ENCODE results near the gene CACNB4.
"Not testable (repeated sequence)": the region's sequence is repeated elsewhere in the genome, so short reads cannot be mapped to it uniquely, and the experiment has no call there.

Gene CACNB4

GRCh38 chr2:151933266-151933804, 165.5 kb downstream of the CACNB4 start:
- no peak for DNase-seq

- no peak for DNase-seq
Measured at GRCh38 chr2:151931756-151932155, 167.1 kb downstream of the CACNB4 start.

GRCh38 chr2:151931030-151931611, 167.7 kb downstream of the CACNB4 start:
- DNase-seq, result no peak

- DNase-seq, result no peak
Measured at GRCh38 chr2:151930042-151930441, 168.8 kb downstream of the CACNB4 start.

GRCh38 chr2:151928380-151928779, 170.5 kb downstream of the CACNB4 start:
- no peak for DNase-seq

GRCh38 chr2:151927501-151928221, 171.2 kb downstream of the CACNB4 start:
- DNase-seq, result no peak

GRCh38 chr2:151922845-151923666, 175.8 kb downstream of the CACNB4 start:
- DNase-seq, result no peak

GRCh38 chr2:151919786-151920185, 179.1 kb downstream of the CACNB4 start:
- DNase-seq, result no peak

- no peak for DNase-seq
Measured at GRCh38 chr2:151918308-151918707, 180.5 kb downstream of the CACNB4 start.

GRCh38 chr2:151916632-151917031, 182.2 kb downstream of the CACNB4 start:
- no peak for DNase-seq

- not testable (repeated sequence) for DNase-seq
Measured at GRCh38 chr2:151915629-151916025, 183.2 kb downstream of the CACNB4 start.

GRCh38 chr2:151914989-151915628, 183.7 kb downstream of the CACNB4 start:
- no peak for DNase-seq

- DNase-seq, result no peak
Measured at GRCh38 chr2:151908204-151908882, 190.5 kb downstream of the CACNB4 start.

GRCh38 chr2:151907286-151908203, 191.3 kb downstream of the CACNB4 start:
- DNase-seq, result no peak

- no peak for DNase-seq
Measured at GRCh38 chr2:151906633-151906998, 192.2 kb downstream of the CACNB4 start.

GRCh38 chr2:151905963-151906632, 192.7 kb downstream of the CACNB4 start:
- no peak for DNase-seq

- DNase-seq, result no peak
Measured at GRCh38 chr2:151904807-151905206, 194.0 kb downstream of the CACNB4 start.

- no peak for DNase-seq
Measured at GRCh38 chr2:151904021-151904420, 194.8 kb downstream of the CACNB4 start.

- DNase-seq, result no peak
Measured at GRCh38 chr2:151902829-151903228, 196.0 kb downstream of the CACNB4 start.

GRCh38 chr2:151900331-151900730, 198.5 kb downstream of the CACNB4 start:
- no peak for DNase-seq

GRCh38 chr2:151899156-151899555, 199.7 kb downstream of the CACNB4 start:
- no peak for DNase-seq
